Prostate gland (tissue), 2 donors: ENCODE measurements around the gene XAB2. TPM values are rescaled to one million over a fixed set of nuclear protein-coding genes. Genes with fewer than 3 reads are reported as not detected.
"Not testable (repeated sequence)": the region's sequence is repeated elsewhere in the genome, so short reads cannot be mapped to it uniquely, and the experiment has no call there.

Experiments used
- DNase-seq: peaks from one replicate; pipeline ENCODE4 v3.0.0-alpha.2; 2019; ENCODE audit warnings: low spot score
- H3K27ac ChIP-seq, 2 donors: fragments of 200-600 bp; sonication (generic); 2 replicates each; pipeline ENCODE4 v1.5.1; 2017 to 2019
- H3K27me3 ChIP-seq: fragments of 200-600 bp; sonication (generic); replicated peaks from 2 replicates; pipeline ENCODE4 v1.5.1; 2019; ENCODE audit not compliant: insufficient read depth
- H3K36me3 ChIP-seq, 2 donors: fragments of 200-600 bp; sonication (generic); 1 replicate in 1 of 2; 2 replicates in 1 of 2; pipeline versions ENCODE4 v1.5.1 to v1.8.1; 2017 to 2019
- H3K4me1 ChIP-seq: fragments of 200-600 bp; sonication (generic); replicated peaks from 2 replicates; pipeline ENCODE4 v1.5.1; 2019
- H3K4me3 ChIP-seq, 2 donors: fragments of 200-600 bp; sonication (generic); 2 replicates each; pipeline ENCODE4 v1.5.1; 2017 to 2019
- H3K9me3 ChIP-seq: fragments of 200-600 bp; sonication (generic); 2 replicates; pipeline ENCODE4 v1.5.1; 2017
- CTCF ChIP-seq, 4 experiments: fragments of 200-600 bp in 2 of 4; fragments of 450-650 bp in 2 of 4; sonication (generic) in 2 of 4; IDR thresholded peaks; 1 replicate in 3 of 4; 2 replicates in 1 of 4; pipeline ENCODE4 v1.5.1; 2016 to 2019; ENCODE audit warnings: antibody characterized with exemption in 4 of 4, mild to moderate bottlenecking in 2 of 4, moderate library complexity in 2 of 4
- POLR2A ChIP-seq: fragments of 450-650 bp; IDR thresholded peaks from one replicate; pipeline ENCODE4 v1.6.1; 2016; ENCODE audit warnings: antibody characterized with exemption, mild to moderate bottlenecking
- POLR2AphosphoS5 ChIP-seq: sonication (generic); formaldehyde crosslinking; IDR thresholded peaks from one replicate; pipeline ENCODE4 v1.6.1; 2017; ENCODE audit warnings: antibody characterized with exemption
- WGBS: methylation state at CpG from one replicate; pipeline ENCODE4 v1.1.5; 2018; 5-methylcytosine and 5-hydroxymethylcytosine counted together
- intact Hi-C: fragments of 100-400 bp; cut with DNase I; formaldehyde crosslinking; loops from one replicate; pipeline ENCODE4 v1.14.2; 2022
- total RNA-seq, 2 donors: library from RNA; depleted of rRNA; stranded (reverse); fragments of >200 nt; gene quantifications; one replicate each; pipeline ENCODE4 v1.1.0, GENCODE V29; 2016

XAB2 gene
- total RNA-seq, 2 donors from 2014 or later: 53.6 to 115 TPM

GRCh38 chr19:7582446-7582845 is 46.9 kb downstream of the XAB2 start:
- H3K4me1 ChIP-seq: no peaks in the 10 kb centered on the region
- H3K27ac ChIP-seq: no peak overlapping the region
- H3K4me3 ChIP-seq: no peak overlapping the region
- H3K9me3 ChIP-seq: no peaks in the 10 kb centered on the region
- H3K36me3 ChIP-seq: no peaks in the 10 kb centered on the region
- DNase-seq: no peak
- intact Hi-C loops: no loop called here
- no peak for TF ChIP-seq POLR2A
- no peak for TF ChIP-seq POLR2AphosphoS5
- no peak for TF ChIP-seq CTCF (IDR thresholded peaks at IDR 0.05)
- H3K27me3 ChIP-seq: no peaks in the 10 kb centered on the region
- 49% methylated on average over 11 of the region's 11 CpGs for WGBS

GRCh38 chr19:7579182-7579581 is 50.2 kb downstream of the XAB2 start:
- Histone ChIP-seq H3K9me3 (no peaks in the 10 kb centered on the region), H3K4me1 (no peaks in the 10 kb centered on the region), H3K27ac (no peak overlapping the region), H3K4me3 (no peak overlapping the region), H3K27me3 (no peaks in the 10 kb centered on the region), H3K36me3 (no peaks in the 10 kb centered on the region)
- intact Hi-C loops: no loop called here
- no peak for DNase-seq
- 51% methylated on average over 6 of the region's 6 CpGs for WGBS
- TF ChIP-seq POLR2A: no peak
- TF ChIP-seq POLR2AphosphoS5: no peak
- TF ChIP-seq CTCF (IDR thresholded peaks at IDR 0.05): no peak

DNA sequence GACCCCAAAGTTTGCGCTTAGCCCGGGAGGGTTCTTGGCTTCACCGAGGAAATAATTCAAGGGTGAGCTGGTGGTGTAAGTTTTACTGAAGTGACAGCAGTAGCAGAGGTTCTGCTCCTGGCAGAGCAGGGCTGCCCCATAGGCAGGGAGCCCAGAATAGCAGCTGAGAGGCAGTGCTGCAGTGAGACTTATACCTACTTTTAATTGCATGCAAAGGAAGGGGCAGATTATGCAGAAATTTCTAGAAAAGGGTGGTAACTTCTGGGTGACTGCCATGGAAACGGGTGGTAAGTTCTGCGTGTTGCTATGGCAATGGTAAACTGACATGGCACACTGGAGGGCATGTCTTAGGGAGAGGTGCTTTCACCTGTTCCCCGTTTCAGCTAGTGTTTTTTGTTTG is 51.2 kb downstream of the XAB2 start:
- no peak for DNase-seq
- H3K27ac ChIP-seq: no peak overlapping the region
- H3K36me3 ChIP-seq: no peaks in the 10 kb centered on the region
- TF ChIP-seq CTCF (IDR thresholded peaks at IDR 0.05) (no peak), POLR2AphosphoS5 (no peak), POLR2A (no peak)
- no peak overlapping the region for H3K4me3 ChIP-seq
- no peaks in the 10 kb centered on the region for H3K27me3 ChIP-seq
- H3K4me1 ChIP-seq: no peaks in the 10 kb centered on the region
- intact Hi-C loops: no loop called here
- WGBS: 60% methylated on average over 6 of the region's 6 CpGs
- no peaks in the 10 kb centered on the region for H3K9me3 ChIP-seq

DNA sequence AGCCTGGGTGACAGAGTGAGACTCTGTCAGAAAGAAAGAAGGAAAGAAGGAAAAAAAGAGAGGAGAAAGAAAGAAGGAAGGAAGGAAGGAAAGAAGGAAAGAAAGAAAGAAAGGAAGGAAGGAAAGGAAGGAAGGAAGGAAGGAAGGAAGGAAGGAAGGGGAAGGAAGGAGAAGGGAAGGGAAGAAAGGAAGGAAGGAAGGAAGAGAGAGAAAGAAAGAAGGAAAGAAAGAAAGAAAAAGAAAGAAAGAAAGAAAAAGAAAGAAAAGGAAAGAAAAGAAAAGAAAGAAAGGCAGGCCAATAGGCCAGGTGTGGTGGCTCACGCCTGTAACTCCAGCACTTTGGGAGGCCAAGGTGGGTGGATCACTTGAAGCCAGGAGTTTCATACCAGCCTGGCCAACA is 51.9 kb downstream of the XAB2 start:
- H3K9me3 ChIP-seq, H3K27me3 ChIP-seq, H3K4me3 ChIP-seq, H3K4me1 ChIP-seq, H3K27ac ChIP-seq, H3K36me3 ChIP-seq, intact Hi-C loops, DNase-seq: not testable (repeated sequence)
- 87% methylated on average over 1 of the region's 1 CpG for WGBS

DNA sequence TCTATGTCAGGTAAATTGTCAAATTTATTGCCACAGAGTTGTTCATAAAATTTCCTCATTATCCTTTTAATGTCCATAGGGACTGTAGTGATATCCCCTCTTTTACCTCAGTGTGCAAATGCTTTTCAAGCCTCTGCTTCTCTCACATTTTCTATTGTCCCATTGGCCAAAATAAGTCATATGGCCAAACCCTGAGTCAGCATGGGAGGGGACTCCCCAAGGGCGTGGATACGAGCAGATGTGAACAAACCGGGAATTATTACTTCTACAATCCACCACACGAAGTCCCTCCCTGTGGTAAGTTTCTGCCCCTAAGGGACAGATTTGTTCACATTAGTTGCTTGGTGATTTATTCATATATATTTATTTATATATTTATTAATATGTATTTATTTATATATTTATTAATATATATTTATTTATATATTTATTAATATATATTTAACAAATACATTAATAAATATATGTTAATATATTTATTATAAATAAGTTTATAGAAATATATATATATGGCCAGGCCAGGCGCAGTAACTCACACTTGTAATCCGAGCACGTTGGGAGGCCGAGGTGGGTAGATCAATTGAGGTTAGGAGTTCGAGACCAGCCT is 53.8 kb downstream of the XAB2 start:
- Histone ChIP-seq H3K4me3 (no peak overlapping the region), H3K9me3 (no peaks in the 10 kb centered on the region), H3K4me1 (no peaks in the 10 kb centered on the region), H3K27ac (no peak overlapping the region), H3K27me3 (no peaks in the 10 kb centered on the region), H3K36me3 (no peaks in the 10 kb centered on the region)
- WGBS: 78% methylated on average over 9 of the region's 9 CpGs
- DNase-seq: no peak
- TF ChIP-seq POLR2AphosphoS5 (no peak), POLR2A (no peak), CTCF (IDR thresholded peaks at IDR 0.05) (no peak)
- intact Hi-C loops: no loop called here
